Keratinocyte (primary cell): ENCODE data around the gene TP53RK. TPM values are rescaled to one million over a fixed set of nuclear protein-coding genes. Genes with fewer than 3 reads are reported as not detected.

Experiments used
- DNase-seq: peaks from one replicate; pipeline ENCODE4 v3.0.0-alpha.2; 2011; ENCODE audit warnings: low read depth, missing footprints, low spot score
- FAIRE-seq: peaks from 2 replicates; lab custom pipeline; 2011; peaks lifted over from hg19 to GRCh38; lab: Jason Lieb, UNC
- H2AFZ ChIP-seq: 2 replicates; pipeline ENCODE4 v1.6.0; 2012; ENCODE audit warnings: low read length, control low read depth, inconsistent platforms; ENCODE audit not compliant: control insufficient read depth
- H3K27ac ChIP-seq: 2 replicates; pipeline ENCODE4 v1.5.1; 2011; ENCODE audit warnings: low read length; ENCODE audit not compliant: control insufficient read depth, insufficient read depth
- H3K27me3 ChIP-seq: 3 replicates; pipeline ENCODE4 v1.6.0; 2011; ENCODE audit warnings: low read length; ENCODE audit not compliant: control insufficient read depth, insufficient read depth; ENCODE audit errors: extremely low read depth
- H3K36me3 ChIP-seq, 2 experiments: 2 replicates in 1 of 2; 3 replicates in 1 of 2; pipeline ENCODE4 v1.5.1; 2011; ENCODE audit warnings: low read length in 2 of 2, mild to moderate bottlenecking in 1 of 2; ENCODE audit not compliant: control insufficient read depth in 2 of 2, insufficient read depth in 2 of 2; ENCODE audit errors: extremely low read depth in 1 of 2
- H3K4me1 ChIP-seq: 3 replicates; pipeline ENCODE4 v1.5.1; 2011; ENCODE audit warnings: low read length; ENCODE audit not compliant: control insufficient read depth, insufficient read depth; ENCODE audit errors: extremely low read depth
- H3K4me2 ChIP-seq: 3 replicates; pipeline ENCODE4 v1.6.0; 2011; ENCODE audit warnings: low read depth, low read length; ENCODE audit not compliant: control insufficient read depth, insufficient read depth; ENCODE audit errors: extremely low read depth
- H3K4me3 ChIP-seq, 3 experiments: fragments of 200-600 bp in 1 of 3; sonication (generic) in 1 of 3; 2 replicates in 2 of 3; 3 replicates in 1 of 3; pipeline ENCODE4 v1.5.1; 2011 to 2016; ENCODE audit warnings: low read length in 3 of 3, mild to moderate bottlenecking in 3 of 3, control low read depth in 2 of 3, inconsistent platforms in 1 of 3, low read depth in 1 of 3, mixed read lengths in 1 of 3, mixed run types in 1 of 3, moderate library complexity in 1 of 3; ENCODE audit not compliant: control insufficient read depth in 2 of 3, insufficient read depth in 2 of 3; ENCODE audit errors: extremely low read depth in 1 of 3
- H3K79me2 ChIP-seq: 2 replicates; pipeline ENCODE4 v1.6.0; 2012; ENCODE audit warnings: low read length; ENCODE audit not compliant: control insufficient read depth, insufficient read depth
- H3K9ac ChIP-seq: 3 replicates; pipeline ENCODE4 v1.6.0; 2011; ENCODE audit warnings: low read length; ENCODE audit not compliant: control insufficient read depth, insufficient read depth; ENCODE audit errors: extremely low read depth
- H3K9me1 ChIP-seq: 3 replicates; pipeline ENCODE4 v1.6.0; 2011; ENCODE audit warnings: low read length; ENCODE audit not compliant: control insufficient read depth, insufficient read depth; ENCODE audit errors: extremely low read depth
- H3K9me3 ChIP-seq: 2 replicates; pipeline ENCODE4 v1.5.1; 2012; ENCODE audit warnings: low read depth, low read length; ENCODE audit not compliant: control insufficient read depth
- H4K20me1 ChIP-seq: 3 replicates; pipeline ENCODE4 v1.6.0; 2011; ENCODE audit warnings: low read length; ENCODE audit not compliant: control insufficient read depth, insufficient read depth; ENCODE audit errors: extremely low read depth
- EZH2 ChIP-seq: IDR thresholded peaks from one replicate; pipeline ENCODE4 v1.6.1; 2012; ENCODE audit warnings: inconsistent platforms, mild to moderate bottlenecking, low read length, moderate library complexity
- dilution Hi-C: fragments of 300-500 bp; cut with MboI; formaldehyde crosslinking; loops from one replicate; pipeline ENCODE4 v1.7.0; 2020; ENCODE audit warnings: low sequenced_read_pairs; ENCODE audit not compliant: extremely low pct_ligation_motif_present
- polyA plus RNA-seq, 5 experiments: library from polyadenylated mRNA; depleted of rRNA in 3 of 5; stranded (reverse) in 3 of 5; stranded (forward) in 1 of 5; unstranded in 1 of 5; fragments of >200 nt; gene quantifications; 1 replicate in 1 of 5; 2 replicates in 3 of 5; 3 replicates in 1 of 5; pipeline versions ENCODE4 v1.2.1 to v1.2.3, GENCODE V29; 2011 to 2012; ENCODE audit warnings: missing spikeins in 2 of 5, low read depth in 1 of 5, low replicate concordance in 1 of 5
- TF ChIP-seq, protein P1 (sequence below), 3 experiments: IDR thresholded peaks in 1 of 3; conservative IDR thresholded peaks in 1 of 3; optimal IDR thresholded peaks in 1 of 3; 2 replicates in 2 of 3; 3 replicates in 1 of 3; pipeline versions ENCODE3 to v1.5.1; 2011; ENCODE audit warnings: low read length in 3 of 3, mild to moderate bottlenecking in 3 of 3, moderate library complexity in 2 of 3, control low read depth in 1 of 3, inconsistent platforms in 1 of 3; ENCODE audit not compliant: insufficient read depth in 2 of 3; ENCODE audit errors: extremely low read depth in 1 of 3

Gene TP53RK
- polyA plus RNA-seq, 1 donor (not counting 4 experiments of a cell fraction or from before 2014, with no cell fraction given): 15.9 TPM

GRCh38 chr20:46665602-46666001 lies 23.6 kb downstream of the TP53RK start:
- H4K20me1 ChIP-seq: no peaks in the 10 kb centered on the region
- H3K9me1 ChIP-seq: no peaks in the 10 kb centered on the region
- FAIRE-seq: no peak
- H3K9me3 ChIP-seq: no peaks in the 10 kb centered on the region
- no peak overlapping the region for H2AFZ ChIP-seq
- no peaks in the 10 kb centered on the region for H3K79me2 ChIP-seq
- no peak overlapping the region for H3K9ac ChIP-seq
- TF ChIP-seq, protein P1, sequence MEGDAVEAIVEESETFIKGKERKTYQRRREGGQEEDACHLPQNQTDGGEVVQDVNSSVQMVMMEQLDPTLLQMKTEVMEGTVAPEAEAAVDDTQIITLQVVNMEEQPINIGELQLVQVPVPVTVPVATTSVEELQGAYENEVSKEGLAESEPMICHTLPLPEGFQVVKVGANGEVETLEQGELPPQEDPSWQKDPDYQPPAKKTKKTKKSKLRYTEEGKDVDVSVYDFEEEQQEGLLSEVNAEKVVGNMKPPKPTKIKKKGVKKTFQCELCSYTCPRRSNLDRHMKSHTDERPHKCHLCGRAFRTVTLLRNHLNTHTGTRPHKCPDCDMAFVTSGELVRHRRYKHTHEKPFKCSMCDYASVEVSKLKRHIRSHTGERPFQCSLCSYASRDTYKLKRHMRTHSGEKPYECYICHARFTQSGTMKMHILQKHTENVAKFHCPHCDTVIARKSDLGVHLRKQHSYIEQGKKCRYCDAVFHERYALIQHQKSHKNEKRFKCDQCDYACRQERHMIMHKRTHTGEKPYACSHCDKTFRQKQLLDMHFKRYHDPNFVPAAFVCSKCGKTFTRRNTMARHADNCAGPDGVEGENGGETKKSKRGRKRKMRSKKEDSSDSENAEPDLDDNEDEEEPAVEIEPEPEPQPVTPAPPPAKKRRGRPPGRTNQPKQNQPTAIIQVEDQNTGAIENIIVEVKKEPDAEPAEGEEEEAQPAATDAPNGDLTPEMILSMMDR (optimal IDR thresholded peaks at IDR 0.05 in 1 of 3, IDR thresholded peaks at IDR 0.05 in 1 of 3, conservative IDR thresholded peaks at IDR 0.05 in 1 of 3; ENCODE audit: extremely low read depth in 1 of 3, insufficient read depth in 2 of 3, low read length in 3 of 3): no peak
- no peak for TF ChIP-seq EZH2
- no peak overlapping the region for H3K4me3 ChIP-seq
- H3K36me3 ChIP-seq: peaks cover 2 to 5% of the 10 kb centered on the region in 2 experiments
- H3K4me2 ChIP-seq: no peak overlapping the region
- no peaks in the 10 kb centered on the region for H3K27me3 ChIP-seq
- H3K27ac ChIP-seq: no peak overlapping the region
- H3K4me1 ChIP-seq: peaks cover 3% of the 10 kb centered on the region
- dilution Hi-C loops: no loop called here
- DNase-seq: no peak

DNA sequence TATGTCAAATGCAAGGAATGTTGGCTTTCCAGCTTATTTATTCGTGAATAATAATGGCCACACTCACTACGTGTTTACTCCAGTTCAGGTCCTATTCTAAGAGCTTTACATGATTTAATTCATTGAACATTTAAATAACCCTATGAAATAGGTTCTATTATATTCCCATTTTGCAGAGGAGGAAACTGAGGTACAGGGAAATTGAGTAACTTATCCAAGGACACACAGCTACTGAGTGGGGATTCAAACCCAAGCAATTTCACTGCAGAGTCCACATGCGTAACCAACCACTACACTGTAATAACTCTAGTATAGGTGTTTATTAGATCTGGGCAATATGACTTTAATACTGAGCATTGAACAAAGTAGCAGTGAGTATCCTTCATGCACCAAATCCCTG lies 25.7 kb downstream of the TP53RK start:
- TF ChIP-seq, protein P1 (optimal IDR thresholded peaks at IDR 0.05 in 1 of 3, IDR thresholded peaks at IDR 0.05 in 1 of 3, conservative IDR thresholded peaks at IDR 0.05 in 1 of 3; ENCODE audit: extremely low read depth in 1 of 3, insufficient read depth in 2 of 3, low read length in 3 of 3): no peak
- TF ChIP-seq EZH2: no peak
- no peak overlapping the region for H3K4me3 ChIP-seq
- no peaks in the 10 kb centered on the region for H4K20me1 ChIP-seq
- peaks cover 3% of the 10 kb centered on the region for H3K4me1 ChIP-seq
- DNase-seq (no peak), FAIRE-seq (no peak)
- no peaks in the 10 kb centered on the region for H3K79me2 ChIP-seq
- no peak overlapping the region for H3K27ac ChIP-seq
- no peak overlapping the region for H2AFZ ChIP-seq
- no peaks in the 10 kb centered on the region for H3K27me3 ChIP-seq
- no peaks in the 10 kb centered on the region for H3K9me3 ChIP-seq
- peaks cover 0 to 5% of the 10 kb centered on the region in 2 experiments for H3K36me3 ChIP-seq
- H3K4me2 ChIP-seq: no peak overlapping the region
- dilution Hi-C loops: no loop called here
- no peak overlapping the region for H3K9ac ChIP-seq
- no peaks in the 10 kb centered on the region for H3K9me1 ChIP-seq
